Measurements from ENCODE around the gene RRAS.

The RRAS gene

GRCh38 chr19:49676784-49677230 is 36.9 kb upstream of the RRAS start:
- DNase-seq: peak; percentile 100

DNA sequence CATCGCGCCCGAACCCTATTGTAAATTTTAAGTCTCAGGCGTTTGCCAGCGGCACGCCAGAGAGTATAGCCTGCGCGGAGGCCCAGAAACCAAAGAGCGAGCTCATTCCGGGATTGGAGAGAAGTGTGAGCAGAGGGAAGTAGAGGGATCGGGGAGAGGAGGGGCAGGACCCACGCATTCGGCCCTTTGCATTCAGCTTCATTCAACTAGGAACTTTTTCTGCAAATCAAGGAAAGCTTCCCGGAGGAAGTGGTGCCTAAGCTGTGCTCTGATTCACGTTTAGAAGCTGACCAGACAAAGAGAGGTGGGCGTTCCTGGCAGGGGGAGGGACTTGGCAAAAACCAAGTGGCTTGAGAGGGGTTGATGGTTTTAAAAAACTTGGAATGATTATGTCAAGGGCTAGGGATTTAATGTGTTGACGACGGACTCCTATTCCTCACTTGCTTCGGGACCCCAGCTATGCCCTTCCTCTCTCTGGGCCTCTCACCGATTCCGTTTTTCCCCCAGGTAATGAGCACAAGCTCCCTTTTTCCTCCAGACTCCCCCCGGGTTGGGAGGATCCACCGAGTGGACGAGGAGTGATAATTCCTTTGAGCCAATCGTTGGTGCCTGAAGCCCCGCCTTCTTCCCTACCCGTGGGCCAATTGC is 36.3 kb upstream of the RRAS start:
- peak; percentile 92 to 93 for DNase-seq

DNA sequence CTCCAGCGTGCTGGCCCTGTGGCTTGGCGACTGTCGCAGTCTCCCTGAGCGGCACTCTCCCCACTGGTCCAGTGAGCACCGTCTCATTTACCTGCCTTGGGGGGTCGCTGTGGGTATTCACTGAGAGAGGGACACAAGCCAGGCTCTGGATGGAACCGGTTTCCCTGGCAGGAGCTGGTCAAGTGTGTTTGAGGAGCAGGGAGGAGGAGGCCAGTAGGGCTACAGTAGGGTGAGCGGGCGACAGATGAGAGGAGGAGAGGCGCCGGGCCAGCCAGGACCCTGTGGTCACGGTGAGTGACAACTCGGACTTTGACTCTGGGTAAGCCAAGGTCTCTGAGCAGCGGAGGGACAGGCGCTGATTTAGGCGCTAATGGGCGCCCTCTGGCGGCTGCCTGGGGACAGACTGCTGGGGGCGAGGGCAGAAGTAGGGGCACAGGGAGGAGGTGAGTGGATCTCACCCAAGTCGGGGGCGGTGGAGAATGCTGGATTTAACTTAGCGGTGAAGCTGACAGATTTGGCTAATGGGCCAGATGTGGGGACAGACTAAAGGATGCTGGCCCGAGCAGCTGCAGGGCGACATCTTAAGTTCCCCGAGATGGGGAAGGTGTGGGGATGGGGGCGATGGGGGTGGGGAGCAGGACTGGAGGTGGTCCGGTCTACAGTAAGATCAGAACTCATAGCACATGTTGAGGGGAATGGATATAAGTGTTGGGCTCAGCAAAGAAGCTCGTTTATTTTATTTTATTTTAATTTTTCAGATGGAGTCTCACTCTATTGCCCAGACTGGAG is 32.4 kb upstream of the RRAS start:
- DNase-seq: peak; percentile 61 to 87

DNA sequence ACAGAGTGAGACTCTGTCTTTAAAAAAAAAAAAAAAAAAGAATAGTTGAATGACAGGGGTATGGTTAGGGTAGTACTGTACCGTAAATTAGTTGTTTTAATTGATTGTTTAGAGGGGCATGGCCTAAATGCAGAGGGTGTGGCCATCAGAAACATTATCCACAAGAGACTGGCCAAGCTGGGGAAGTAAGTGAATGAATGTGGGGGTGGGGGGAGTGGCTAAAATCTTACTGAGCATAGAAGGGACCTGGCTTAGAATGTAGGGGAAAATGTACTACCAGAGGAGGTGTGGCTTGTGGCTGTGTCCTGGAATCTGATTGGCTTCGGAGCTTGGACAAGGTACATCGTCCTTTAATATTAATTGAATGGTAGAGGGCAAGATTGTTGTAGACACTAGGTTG is 29.6 kb upstream of the RRAS start:
- DNase-seq: no peak

DNA sequence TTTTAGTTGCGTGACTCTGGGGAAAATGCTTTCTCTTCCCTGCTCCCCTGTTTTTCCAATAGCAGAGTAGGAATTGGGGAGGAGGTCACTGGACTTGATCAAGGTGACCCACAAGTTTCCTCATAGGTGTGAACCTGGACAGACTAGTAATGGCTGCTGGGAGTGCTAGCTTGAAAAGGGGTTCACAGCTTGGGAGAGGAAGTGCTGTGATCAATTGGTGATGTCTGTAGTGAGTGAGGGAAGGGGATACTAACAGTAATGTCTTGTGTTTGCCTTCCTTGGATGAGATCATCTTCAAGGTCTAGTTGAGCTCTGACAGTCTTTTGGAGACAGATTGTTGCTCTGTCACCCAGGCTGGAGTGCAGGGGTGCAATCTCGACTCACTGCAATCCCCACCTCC is 27.5 kb upstream of the RRAS start:
- no peak for DNase-seq

DNA sequence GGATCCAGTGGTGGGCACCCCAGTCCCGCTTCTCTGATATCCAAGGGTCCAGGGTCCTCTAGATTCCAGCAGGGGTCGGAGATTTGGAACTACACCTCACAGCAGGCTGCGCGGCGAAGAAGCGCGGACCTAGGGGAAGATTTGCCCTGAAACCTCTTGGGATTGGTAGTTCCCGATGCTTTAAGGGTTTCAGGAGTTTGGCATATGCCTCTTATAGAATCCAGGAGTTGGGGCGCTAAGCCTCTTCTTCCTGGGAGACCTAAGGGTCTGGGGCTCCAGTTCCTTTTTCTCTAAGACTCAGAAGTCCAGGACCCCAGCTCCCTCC is 26.1 kb upstream of the RRAS start:
- no peak for DNase-seq

DNA sequence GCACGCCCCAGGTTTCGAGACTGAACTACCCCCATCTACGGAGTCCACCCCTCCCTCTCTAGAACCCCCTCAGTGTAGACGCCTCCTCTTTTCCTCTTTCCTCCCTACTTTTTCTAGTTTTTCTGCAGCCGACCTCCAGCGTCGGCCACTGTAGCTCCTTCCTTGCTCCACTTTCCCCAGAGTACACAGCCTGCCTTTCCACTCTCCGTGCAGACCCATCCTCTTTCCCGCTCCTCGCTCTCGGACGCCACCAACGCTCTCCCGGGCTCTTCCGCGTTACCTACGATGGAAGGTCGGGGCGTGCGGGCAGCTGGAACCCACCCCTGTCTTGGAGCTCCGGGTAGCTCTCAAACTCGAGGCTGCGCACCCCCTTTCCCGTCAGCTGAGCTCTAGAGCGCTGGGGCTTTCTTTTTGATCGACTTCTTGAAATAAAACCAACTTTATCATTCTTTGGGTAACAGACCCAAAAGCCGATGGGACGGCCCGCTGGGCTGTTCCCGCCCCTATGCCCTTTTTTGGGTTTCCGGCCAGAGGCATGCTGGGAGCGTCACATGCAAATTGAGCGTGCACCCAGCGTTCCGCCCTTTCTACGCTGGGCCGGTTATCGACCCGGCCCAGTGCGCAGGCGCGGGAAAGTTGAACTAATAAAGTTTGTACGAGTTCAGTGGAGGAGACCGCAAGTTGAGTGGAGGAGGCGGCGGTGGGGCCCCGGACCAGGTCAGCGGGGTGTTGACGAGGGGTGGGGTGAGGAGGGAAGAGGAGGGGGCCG is 25.6 kb upstream of the RRAS start, which contains the start of the genes BCL2L12 and IRF3:
Gene BCL2L12, plus strand, starts transcription at position 583 of the 769 bp plus-strand sequence. CDS start 760 bp downstream, outside the sequence.
Gene IRF3, minus strand, starts transcription at position 507 of the 769 bp plus-strand sequence. CDS start 1,019 bp downstream, outside the sequence.
- DNase-seq: peak; percentile 78 to 96

DNA sequence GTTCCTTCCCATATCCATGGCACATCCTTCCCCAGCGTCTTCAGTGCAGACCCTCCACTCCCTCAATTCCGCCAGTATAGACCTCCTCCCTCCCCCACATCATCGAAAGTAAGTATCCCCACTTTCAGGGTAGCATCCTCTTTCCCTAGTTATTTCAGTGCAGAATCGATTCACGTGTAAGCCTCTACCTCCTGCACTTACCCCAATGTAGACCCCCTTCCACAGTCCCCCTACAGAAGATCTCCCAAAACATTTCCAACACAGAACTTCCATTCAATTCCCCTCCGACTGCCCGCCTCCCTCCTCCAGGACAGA is 25.1 kb upstream of the RRAS start:
- peak in 1 of 2 experiments; percentile 48 for DNase-seq

DNA sequence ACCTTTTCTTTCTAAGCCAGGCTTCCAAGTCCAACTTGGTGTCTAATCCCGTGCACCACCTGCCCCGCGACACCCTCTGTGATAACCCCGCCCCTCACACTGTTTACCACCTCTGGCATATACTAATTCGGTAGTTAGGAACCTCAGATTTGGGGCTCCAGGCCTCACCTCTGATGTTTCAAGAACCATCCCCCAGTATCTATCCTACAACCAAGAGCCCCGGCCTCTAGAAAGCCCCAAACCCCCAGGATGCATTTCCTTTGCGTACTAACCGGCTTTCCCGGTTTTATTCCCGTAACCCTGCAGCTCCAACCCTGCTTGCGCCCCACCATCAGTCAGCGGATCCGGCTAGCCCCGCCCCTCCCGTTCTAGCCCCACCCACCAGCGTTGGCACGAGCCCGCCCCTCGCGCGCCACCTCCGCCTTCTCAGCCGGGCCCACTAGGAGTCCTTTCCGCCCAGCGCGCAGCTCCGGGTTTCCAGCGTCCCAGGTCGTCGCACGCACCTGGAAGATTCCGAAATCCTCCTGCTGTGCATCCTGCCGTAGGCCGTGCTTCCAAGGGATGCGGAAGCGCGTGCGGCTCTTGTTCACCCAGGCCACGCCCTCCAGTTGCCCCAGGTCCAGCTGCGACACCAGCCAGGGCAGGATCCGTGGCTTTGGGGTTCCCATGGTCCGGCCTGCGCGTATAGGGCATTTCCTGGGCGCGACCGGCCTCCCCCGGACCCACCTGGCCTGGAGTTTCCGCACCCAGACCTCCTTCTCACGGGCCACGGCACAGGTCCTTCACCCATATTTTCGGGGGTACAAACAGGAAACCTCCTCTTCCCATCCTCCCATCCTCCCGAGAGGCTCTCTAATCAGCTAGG is 24.5 kb upstream of the RRAS start:
- DNase-seq: peak; percentile 79 to 93

- no peak for DNase-seq
Observed at GRCh38 chr19:49663224-49663623, 23.3 kb upstream of the RRAS start.

DNA sequence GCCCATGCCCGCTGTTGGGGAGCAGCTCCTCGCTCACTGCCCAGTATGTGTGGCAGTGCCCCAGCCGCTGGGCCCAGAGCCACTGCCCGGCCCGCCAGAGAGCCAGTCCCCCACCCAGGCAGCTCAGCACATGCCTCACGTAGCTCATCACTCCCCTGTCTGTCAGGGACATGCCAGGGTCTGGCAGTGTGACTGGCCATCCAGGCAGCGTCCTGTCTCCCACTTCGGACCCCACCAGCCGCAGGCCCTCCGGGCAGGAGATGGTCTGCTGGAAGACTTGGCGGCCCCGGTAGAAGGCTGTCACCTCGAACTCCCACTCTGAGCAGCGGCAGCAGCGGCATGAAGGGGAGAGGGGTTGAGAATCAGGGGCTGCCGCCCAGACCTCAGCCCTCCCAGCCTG is 22.1 kb upstream of the RRAS start:
- DNase-seq: no peak

DNA sequence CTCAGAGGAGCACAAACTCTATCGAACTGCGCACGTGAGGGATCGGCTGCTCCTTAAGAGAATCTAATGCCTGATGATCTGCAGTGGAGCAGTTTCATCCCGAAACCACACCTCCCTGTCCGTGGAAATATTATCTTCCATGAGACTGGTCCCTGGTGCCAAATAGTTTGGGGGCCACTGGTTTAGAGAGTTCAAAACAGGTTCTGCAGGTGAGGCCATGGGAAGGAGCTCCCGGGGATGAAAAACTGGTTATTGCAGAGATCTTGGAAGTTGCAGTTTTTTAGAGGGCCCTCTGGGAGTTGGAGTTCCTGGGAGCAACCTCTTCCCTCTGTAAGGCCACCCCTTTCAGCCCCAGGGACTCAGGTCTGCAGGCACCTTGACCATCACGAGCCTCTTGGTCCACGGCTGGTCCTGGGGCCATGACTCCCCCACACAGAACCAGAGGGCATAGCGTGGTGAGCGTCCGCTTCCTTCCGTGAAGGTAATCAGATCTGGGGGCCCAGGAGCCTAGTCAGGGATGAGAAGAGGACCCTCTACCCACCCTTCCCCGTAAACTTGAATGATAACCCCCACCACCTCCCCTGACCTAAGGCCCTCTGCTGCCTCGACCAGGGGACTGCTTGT is 20.5 kb upstream of the RRAS start:
- DNase-seq: no peak

DNA sequence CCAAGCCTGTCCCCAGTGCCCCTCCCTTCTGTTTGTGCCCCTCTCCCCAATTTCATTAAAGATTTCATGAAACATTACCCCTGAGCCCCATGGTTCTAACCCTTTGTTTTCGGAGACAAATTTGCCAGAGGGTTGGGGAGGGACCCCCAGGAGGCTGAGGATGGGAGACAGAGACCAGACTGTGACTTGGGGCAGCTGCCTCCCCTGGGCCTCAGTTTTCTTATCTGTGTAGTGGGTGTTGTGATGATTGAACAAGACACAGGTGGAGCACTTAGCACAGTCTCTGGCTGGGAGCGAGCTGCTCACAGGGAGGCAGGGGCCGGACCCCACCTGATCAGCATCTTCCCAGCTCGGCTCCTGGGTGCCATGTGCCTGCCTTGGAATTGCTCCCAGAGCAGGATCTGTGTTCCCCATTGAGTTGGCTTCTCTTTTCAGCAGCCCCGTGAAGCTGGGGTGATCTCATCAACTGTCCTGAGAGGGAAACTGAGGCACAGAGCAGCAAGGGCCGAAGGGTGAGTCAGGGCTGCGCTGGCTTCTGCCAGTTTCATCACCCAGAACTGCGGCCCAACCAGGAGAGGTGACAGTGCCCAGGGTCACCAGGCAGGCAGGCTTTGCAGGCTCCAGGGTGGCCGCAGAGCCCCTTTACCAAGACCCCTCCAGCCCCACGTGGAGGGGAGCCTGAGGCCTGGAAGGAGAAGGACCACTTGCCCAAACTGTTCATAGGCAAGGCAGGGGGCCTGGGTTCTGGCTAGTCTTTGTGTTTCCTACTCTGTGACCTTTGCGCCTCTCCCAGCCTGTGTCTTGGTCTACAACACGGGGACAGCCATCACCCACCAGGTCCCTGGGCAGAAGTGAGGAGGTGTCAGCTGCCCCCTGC is 18.9 kb upstream of the RRAS start:
- no peak for DNase-seq

DNA sequence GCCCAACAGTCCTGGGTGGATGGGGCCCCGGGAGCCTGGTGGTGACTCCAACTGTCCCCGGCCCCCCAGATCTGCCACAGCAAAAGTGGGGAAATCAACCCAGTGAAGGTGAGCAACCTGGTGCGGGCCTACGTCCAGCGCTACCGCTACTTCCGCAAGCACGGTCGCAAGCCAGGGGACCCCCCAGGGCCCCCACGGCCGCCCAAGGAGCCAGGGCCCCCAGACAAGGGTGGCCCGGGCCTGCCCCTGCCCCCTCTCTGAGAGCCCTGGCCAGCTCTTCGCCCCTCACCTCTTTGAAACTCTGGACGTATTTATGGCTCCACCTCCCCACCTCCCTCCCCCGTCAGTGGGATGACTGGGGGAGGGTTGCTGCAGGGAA is 18.2 kb upstream of the RRAS start:
- no peak for DNase-seq

- no peak for DNase-seq
Observed at GRCh38 chr19:49657493-49658138, 17.7 kb upstream of the RRAS start.

DNA sequence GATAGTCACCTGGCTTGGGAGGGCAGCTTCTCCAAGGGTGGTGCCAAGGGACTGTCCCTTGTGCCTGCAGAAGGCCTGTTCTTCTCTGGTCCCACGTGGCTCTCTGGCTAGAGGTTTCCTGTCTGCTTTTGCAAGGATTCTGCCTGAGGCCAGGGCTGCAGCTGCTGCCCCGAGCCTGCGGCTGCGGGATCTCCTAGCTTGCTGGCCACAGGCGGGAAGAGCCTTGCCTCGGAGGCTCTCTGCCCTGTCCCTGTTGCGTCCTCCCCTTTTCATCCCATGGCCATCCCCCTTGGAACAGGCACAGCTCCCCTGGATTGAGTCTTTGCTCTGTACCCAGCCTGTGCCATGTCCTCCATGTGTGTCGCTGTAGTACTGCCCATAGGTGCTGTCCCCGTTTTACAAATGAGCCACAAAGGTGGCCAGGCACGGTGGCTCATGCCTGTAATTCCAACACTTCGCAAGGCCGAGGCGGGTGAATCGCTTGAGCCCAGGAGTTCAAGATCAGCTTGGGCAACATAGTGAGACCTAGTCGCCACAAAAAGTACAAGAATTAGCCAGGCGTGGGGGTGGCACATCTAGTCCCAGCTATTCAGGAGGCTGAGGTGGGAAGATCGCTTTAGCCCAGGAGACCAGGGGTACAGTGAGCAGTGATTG is 16.6 kb upstream of the RRAS start:
- no peak for DNase-seq

GRCh38 chr19:49655570-49656455 is 15.9 kb upstream of the RRAS start:
- DNase-seq: no peak

DNA sequence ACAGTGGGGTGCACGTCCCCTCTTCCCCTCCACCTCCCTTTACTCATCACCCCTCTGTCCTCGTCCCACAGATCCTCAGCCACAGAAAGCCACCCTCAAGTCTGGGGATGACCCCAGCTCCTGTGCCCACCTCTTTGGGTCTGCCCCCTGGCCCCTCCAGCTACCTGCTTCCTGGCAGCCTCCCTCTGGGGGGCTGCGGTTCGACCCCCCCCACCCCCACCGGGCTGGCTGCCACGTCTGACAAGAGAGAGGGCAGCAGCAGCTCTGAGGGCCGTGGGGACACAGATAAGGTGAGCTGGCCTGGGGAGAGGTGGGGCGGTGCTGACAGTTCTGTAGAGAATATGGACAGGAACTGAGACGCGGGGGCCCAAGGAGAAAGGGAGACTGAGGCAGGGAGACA is 14.6 kb upstream of the RRAS start:
- no peak for DNase-seq

DNA sequence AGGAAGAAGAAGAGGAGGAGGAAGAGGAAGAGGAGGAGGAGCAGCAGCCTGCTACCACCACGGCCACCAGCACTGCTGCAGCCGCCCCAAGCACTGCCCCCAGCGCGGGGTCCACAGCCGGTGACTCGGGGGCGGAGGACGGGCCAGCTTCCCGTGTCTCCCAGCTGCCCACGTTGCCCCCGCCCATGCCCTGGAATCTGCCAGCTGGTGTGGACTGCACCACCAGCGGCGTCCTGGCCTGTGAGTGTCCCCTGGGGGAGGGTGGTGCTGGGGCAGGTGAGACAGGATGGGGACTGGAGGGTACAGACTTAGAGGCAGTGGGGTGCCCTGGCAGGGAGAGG is 13.5 kb upstream of the RRAS start:
- no peak for DNase-seq
